ENCODE measurements around the gene FBXO24. TPM values are rescaled to one million over a fixed set of nuclear protein-coding genes. Genes with fewer than 3 reads are reported as not detected.

The FBXO24 gene
- total RNA-seq, 4 donors from 2014 or later, result 1.8 to 1.9 TPM; not detected in 2

GRCh38 chr7:100612730-100613390 is 26.7 kb downstream of the FBXO24 start:
- no peak for TF ChIP-seq EP300 (IDR thresholded peaks at IDR 0.05)
- no peak for TF ChIP-seq CTCF (IDR thresholded peaks at IDR 0.05)
- no peak for TF ChIP-seq POLR2AphosphoS5 (IDR thresholded peaks at IDR 0.05)
- TF ChIP-seq POLR2A (IDR thresholded peaks at IDR 0.05), result no peak
- peak; percentile 14 for ATAC-seq
- 20% methylated on average over 3 of the region's 29 CpGs; no CpG with 5 or more reads in 1 of the 2 donors for WGBS, 2 donors (ENCODE audit: low coverage in 1 of 2)
- Histone ChIP-seq H3K27ac (peak overlapping the region in 3 of 4 donors; percentile 82 to 96 (median 94)), H3K9me3 (no peaks in the 10 kb centered on the region), H3K4me1 (peaks cover 0 to 19% (median 9%) of the 10 kb centered on the region in 3 donors), H3K4me3 (peak overlapping the region; percentile 56 to 91), H3K27me3 (no peaks in the 10 kb centered on the region), H3K36me3 (peaks cover 0 to 27% of the 10 kb centered on the region in 2 donors)

GRCh38 chr7:100613412-100614175 is 27.5 kb downstream of the FBXO24 start:
- H3K9me3 ChIP-seq, result no peaks in the 10 kb centered on the region
- WGBS, 2 donors (ENCODE audit: low coverage in 1 of 2), result 77 to 88% methylated on average over 3 to 6 of the region's 13 CpGs
- no peaks in the 10 kb centered on the region for H3K27me3 ChIP-seq
- H3K27ac ChIP-seq, result peak overlapping the region in 2 of 4 donors; percentile 94 to 96
- TF ChIP-seq POLR2AphosphoS5 (IDR thresholded peaks at IDR 0.05) (no peak), CTCF (IDR thresholded peaks at IDR 0.05) (no peak), EP300 (IDR thresholded peaks at IDR 0.05) (no peak), POLR2A (IDR thresholded peaks at IDR 0.05) (no peak)
- peak overlapping the region in 1 of 2 donors; percentile 91 for H3K4me3 ChIP-seq
- H3K4me1 ChIP-seq, result peaks cover 0 to 19% (median 9%) of the 10 kb centered on the region in 3 donors
- peaks cover 0 to 32% of the 10 kb centered on the region in 2 donors for H3K36me3 ChIP-seq
- ATAC-seq, result no peak

- H3K27me3 ChIP-seq, result no peaks in the 10 kb centered on the region
- peaks cover 0 to 19% (median 9%) of the 10 kb centered on the region in 3 donors for H3K4me1 ChIP-seq
- no peak overlapping the region for H3K4me3 ChIP-seq
- H3K36me3 ChIP-seq, result peaks cover 0 to 32% of the 10 kb centered on the region in 2 donors
- TF ChIP-seq POLR2AphosphoS5 (IDR thresholded peaks at IDR 0.05) (no peak), EP300 (IDR thresholded peaks at IDR 0.05) (no peak), POLR2A (IDR thresholded peaks at IDR 0.05) (no peak), CTCF (IDR thresholded peaks at IDR 0.05) (no peak)
- H3K27ac ChIP-seq, result no peak overlapping the region
- WGBS, 2 donors (ENCODE audit: low coverage in 1 of 2), result 86 to 88% methylated on average over 4 to 6 of the region's 6 CpGs
- ATAC-seq, result no peak
- H3K9me3 ChIP-seq, result no peaks in the 10 kb centered on the region
Observed at GRCh38 chr7:100614308-100614861, 28.3 kb downstream of the FBXO24 start.

- Histone ChIP-seq H3K9me3 (no peaks in the 10 kb centered on the region), H3K4me3 (no peak overlapping the region), H3K4me1 (no peaks in the 10 kb centered on the region), H3K36me3 (peaks cover 0 to 38% of the 10 kb centered on the region in 2 donors), H3K27ac (no peak overlapping the region), H3K27me3 (no peaks in the 10 kb centered on the region)
- TF ChIP-seq POLR2AphosphoS5 (IDR thresholded peaks at IDR 0.05) (no peak), EP300 (IDR thresholded peaks at IDR 0.05) (no peak), CTCF (IDR thresholded peaks at IDR 0.05) (no peak), POLR2A (IDR thresholded peaks at IDR 0.05) (no peak)
- ATAC-seq, result no peak
- WGBS, 2 donors (ENCODE audit: low coverage in 1 of 2), result 83 to 92% methylated on average over 3 to 4 of the region's 6 CpGs
Observed at GRCh38 chr7:100620239-100620638, 34.1 kb downstream of the FBXO24 start.

All from gastroesophageal sphincter (tissue), 4 donors.